ENCODE results near the gene SARNP.
"Not testable (repeated sequence)": the region's sequence is repeated elsewhere in the genome, so short reads cannot be mapped to it uniquely, and the experiment has no call there.

Gene SARNP

DNA sequence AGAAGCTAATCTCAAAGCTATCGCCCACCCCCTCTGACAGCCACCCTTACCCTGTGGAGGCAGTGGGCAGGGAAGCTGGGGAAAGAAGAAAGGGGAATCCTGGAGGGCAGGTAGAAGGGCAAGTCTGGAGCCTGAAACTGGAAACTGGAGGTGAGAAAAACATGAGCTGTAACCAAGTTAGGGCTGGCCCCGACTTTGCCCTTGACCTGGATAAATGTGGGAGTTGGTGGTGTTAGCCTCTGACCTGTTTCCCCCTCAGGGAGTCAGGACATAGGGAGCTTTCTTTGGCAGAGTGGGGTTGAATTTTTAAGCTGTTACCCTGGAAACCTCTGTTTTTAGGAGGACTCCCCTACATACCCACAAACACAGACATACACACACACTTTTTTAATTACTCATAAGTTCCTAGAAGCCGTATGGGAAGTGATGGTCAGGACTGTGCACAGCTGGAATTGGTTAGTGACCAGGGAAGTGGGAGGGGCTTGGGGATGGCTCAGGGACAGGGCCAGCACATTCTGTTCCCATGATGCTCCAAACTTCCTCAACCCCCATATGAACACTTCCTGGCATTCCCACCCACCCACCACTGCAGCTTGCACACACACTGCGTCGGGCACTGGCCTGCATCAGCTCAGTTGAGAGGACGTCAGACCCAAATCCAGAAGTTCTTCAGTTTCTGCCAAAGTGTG is 30.2 kb upstream of the SARNP start:
- Histone ChIP-seq H3K36me3 (ENCODE audit: control insufficient read depth, insufficient read depth, low read length) (no peaks in the 10 kb centered on the region), H3K9me3 (ENCODE audit: control insufficient read depth, insufficient read depth, low read length) (no peaks in the 10 kb centered on the region), H3K27me3 (ENCODE audit: control insufficient read depth, insufficient read depth, low read length) (no peaks in the 10 kb centered on the region), H3K4me3 (ENCODE audit: low read depth, low read length) (no peak overlapping the region), H3K9ac (ENCODE audit: low read depth, low read length) (no peak overlapping the region), H3K4me1 (ENCODE audit: control insufficient read depth, insufficient read depth, low read length) (peaks cover 5% of the 10 kb centered on the region)

DNA sequence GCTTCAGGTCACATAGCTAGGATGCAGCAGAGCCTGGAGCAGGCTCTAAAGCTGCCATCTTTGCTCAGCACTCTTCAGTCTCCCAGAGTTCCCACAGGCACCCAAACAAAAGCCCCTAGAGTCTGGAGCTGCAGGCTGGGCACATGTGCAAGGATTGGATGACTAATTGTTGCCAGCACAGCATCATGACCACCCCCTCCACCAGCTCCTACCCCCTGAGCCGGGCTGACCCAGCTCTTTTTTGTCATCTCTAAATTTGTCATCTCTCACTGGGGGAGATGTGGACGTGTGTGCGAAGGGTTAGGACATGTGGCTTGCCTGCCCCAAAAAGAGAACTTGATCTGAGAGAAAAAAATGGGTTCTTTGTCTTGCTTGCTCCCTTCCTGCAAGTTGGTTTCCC is 29.5 kb upstream of the SARNP start:
- H3K36me3 ChIP-seq (ENCODE audit: control insufficient read depth, insufficient read depth, low read length): no peaks in the 10 kb centered on the region
- H3K4me3 ChIP-seq (ENCODE audit: low read depth, low read length): no peak overlapping the region
- no peaks in the 10 kb centered on the region for H3K27me3 ChIP-seq (ENCODE audit: control insufficient read depth, insufficient read depth, low read length)
- no peaks in the 10 kb centered on the region for H3K9me3 ChIP-seq (ENCODE audit: control insufficient read depth, insufficient read depth, low read length)
- H3K9ac ChIP-seq (ENCODE audit: low read depth, low read length): no peak overlapping the region
- H3K4me1 ChIP-seq (ENCODE audit: control insufficient read depth, insufficient read depth, low read length): peaks cover 5% of the 10 kb centered on the region

DNA sequence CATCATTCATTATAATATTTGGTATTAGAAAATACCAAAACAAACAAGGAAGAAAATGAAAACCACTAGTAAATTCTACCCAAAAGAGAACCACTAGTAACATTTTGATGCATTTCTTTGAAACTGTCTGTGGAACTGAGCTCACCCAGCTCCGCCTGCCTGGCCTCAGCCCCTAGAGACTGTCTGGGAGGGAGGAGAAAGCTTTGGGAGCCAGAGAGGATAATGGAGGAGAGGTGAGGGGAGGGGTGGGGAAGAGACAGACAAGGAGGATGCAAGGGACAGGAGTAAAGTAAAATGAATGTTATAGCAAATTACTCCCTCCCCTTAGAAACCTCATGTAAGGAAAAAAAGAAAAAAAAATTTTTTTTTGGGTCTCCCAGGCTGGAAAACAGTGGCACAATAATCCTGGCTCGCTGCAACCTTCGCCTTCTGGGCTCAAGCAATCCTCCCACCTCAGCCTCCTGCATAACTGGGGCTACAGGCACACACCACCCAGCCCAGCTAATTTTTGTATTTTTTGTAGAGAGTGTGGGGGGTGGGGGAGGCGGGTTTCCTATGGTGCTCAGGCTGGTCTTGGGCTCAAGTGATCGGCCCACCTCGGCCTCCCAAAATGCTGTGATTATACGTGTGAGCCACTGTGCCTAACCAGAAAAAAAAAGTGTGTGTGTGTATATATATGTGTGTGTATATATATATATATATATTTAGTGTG is 28.4 kb upstream of the SARNP start:
- Histone ChIP-seq H3K4me1 (ENCODE audit: control insufficient read depth, insufficient read depth, low read length) (peaks cover 5% of the 10 kb centered on the region), H3K4me3 (ENCODE audit: low read depth, low read length) (no peak overlapping the region), H3K9ac (ENCODE audit: low read depth, low read length) (no peak overlapping the region), H3K27me3 (ENCODE audit: control insufficient read depth, insufficient read depth, low read length) (no peaks in the 10 kb centered on the region), H3K9me3 (ENCODE audit: control insufficient read depth, insufficient read depth, low read length) (no peaks in the 10 kb centered on the region), H3K36me3 (ENCODE audit: control insufficient read depth, insufficient read depth, low read length) (no peaks in the 10 kb centered on the region)

DNA sequence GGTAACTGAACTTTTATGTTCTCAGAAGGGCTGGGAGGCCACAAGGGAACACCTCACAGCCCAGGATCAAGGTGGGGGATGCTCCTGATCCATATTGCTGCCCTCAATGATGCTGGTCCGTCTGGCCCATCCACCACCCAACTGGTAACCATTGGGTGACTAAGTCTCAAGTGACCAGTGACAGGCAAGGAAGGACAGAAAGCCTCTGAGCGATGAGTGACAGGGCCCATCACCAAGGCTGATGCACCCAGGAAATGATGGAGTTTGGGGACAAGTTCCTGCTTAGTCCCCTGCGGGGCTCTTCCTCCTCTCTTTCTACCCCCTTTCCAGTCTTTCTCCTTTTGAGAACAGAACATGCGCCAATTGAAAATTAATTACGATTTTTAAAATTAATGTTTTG is 27.8 kb upstream of the SARNP start:
- no peaks in the 10 kb centered on the region for H3K36me3 ChIP-seq (ENCODE audit: control insufficient read depth, insufficient read depth, low read length)
- no peaks in the 10 kb centered on the region for H3K27me3 ChIP-seq (ENCODE audit: control insufficient read depth, insufficient read depth, low read length)
- no peak overlapping the region for H3K9ac ChIP-seq (ENCODE audit: low read depth, low read length)
- H3K4me3 ChIP-seq (ENCODE audit: low read depth, low read length): no peak overlapping the region
- no peaks in the 10 kb centered on the region for H3K9me3 ChIP-seq (ENCODE audit: control insufficient read depth, insufficient read depth, low read length)
- peaks cover 5% of the 10 kb centered on the region for H3K4me1 ChIP-seq (ENCODE audit: control insufficient read depth, insufficient read depth, low read length)

DNA sequence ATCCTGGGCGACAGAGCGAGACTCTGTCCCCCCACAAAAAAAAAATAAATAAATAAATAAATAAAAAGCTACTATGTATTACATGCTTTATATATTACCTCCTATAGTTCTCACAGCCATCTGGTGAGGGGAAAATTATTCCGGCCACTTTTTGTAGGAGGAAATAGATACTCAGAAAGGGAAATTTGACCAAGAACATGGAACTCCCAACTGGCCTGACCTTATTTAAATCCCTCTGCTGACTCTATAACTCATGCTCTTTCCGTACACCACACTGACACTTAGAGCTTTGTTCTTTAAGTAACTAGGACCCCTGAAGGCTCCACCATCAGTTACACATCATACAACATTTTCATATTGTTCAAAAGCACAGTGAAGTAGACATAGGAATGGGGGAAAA is 27.4 kb upstream of the SARNP start:
- Histone ChIP-seq H3K4me3 (ENCODE audit: low read depth, low read length) (no peak overlapping the region), H3K9ac (ENCODE audit: low read depth, low read length) (no peak overlapping the region), H3K27me3 (ENCODE audit: control insufficient read depth, insufficient read depth, low read length) (no peaks in the 10 kb centered on the region), H3K4me1 (ENCODE audit: control insufficient read depth, insufficient read depth, low read length) (peaks cover 5% of the 10 kb centered on the region), H3K36me3 (ENCODE audit: control insufficient read depth, insufficient read depth, low read length) (no peaks in the 10 kb centered on the region), H3K9me3 (ENCODE audit: control insufficient read depth, insufficient read depth, low read length) (no peaks in the 10 kb centered on the region)

DNA sequence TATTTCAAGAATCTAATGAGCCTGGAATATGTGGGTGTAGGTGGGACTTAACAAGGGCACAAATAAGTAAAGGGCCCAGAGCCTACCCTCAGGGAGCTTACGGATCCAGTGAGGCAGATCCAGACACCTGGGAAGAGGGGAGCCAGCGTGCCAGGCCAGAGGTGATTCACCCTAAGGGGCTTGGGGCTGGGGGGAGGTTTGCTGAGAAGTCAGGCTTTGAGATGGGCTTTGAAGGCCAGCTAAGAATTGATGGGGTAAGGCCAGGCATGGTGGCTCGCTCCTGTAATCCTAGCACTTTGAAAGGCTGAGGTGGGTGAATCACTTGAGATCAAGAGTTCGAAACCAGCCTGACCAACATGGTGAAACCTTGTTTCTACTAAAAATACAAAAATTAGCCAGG is 25.9 kb upstream of the SARNP start:
- Histone ChIP-seq H3K27me3 (ENCODE audit: control insufficient read depth, insufficient read depth, low read length) (no peaks in the 10 kb centered on the region), H3K36me3 (ENCODE audit: control insufficient read depth, insufficient read depth, low read length) (no peaks in the 10 kb centered on the region), H3K4me3 (ENCODE audit: low read depth, low read length) (no peak overlapping the region), H3K4me1 (ENCODE audit: control insufficient read depth, insufficient read depth, low read length) (peaks cover 5% of the 10 kb centered on the region), H3K9me3 (ENCODE audit: control insufficient read depth, insufficient read depth, low read length) (no peaks in the 10 kb centered on the region), H3K9ac (ENCODE audit: low read depth, low read length) (no peak overlapping the region)

DNA sequence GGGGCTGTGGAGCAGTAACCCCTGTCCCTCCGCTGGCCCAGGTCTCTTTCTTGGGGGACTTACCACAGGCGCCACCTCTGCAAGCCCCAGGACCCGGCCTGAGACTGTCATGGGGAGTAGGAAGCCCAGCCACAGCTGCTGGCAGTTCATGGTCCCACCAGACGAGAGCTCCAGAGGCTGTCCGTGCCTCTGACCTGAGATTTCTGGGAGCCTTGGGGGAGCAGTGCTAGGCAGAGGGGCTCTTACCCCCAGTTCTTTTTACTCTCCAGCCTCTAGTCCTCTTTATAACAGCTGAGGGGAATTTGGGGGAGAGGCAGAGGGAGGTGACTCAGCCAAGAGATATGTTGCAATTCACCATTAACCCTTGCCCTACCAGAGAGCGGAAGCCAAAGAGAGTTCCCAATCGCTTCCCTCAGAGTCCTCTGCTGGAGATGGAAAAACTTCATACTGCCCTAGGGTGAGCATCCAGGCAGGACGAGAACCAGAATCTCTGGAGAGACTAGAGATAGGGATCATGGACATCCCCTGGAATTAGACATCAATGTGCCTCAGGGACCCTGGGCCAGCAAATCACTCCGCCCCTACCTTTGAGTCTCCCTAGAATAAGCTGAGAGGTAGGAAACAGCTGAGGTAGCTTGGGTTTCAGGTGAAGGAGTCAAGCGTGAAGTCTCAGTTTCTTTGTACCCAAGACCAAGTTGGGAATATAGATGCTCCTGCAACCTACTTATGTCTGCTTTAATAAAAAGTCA is 25.3 kb upstream of the SARNP start, which contains the start of gene MMP19:
Gene MMP19, minus strand, starts transcription at position 256 of the 749 bp plus-strand sequence. Its CDS starts 106 bp downstream, at position 150.
- Histone ChIP-seq H3K27me3 (ENCODE audit: control insufficient read depth, insufficient read depth, low read length) (no peaks in the 10 kb centered on the region), H3K9ac (ENCODE audit: low read depth, low read length) (no peak within 1 kb of the TSS), H3K36me3 (ENCODE audit: control insufficient read depth, insufficient read depth, low read length) (no peaks in the 10 kb centered on the region), H3K4me3 (ENCODE audit: low read depth, low read length) (peak within 1 kb of the TSS; percentile 23), H3K9me3 (ENCODE audit: control insufficient read depth, insufficient read depth, low read length) (no peaks in the 10 kb centered on the region), H3K4me1 (ENCODE audit: control insufficient read depth, insufficient read depth, low read length) (peaks cover 5% of the 10 kb centered on the region)

DNA sequence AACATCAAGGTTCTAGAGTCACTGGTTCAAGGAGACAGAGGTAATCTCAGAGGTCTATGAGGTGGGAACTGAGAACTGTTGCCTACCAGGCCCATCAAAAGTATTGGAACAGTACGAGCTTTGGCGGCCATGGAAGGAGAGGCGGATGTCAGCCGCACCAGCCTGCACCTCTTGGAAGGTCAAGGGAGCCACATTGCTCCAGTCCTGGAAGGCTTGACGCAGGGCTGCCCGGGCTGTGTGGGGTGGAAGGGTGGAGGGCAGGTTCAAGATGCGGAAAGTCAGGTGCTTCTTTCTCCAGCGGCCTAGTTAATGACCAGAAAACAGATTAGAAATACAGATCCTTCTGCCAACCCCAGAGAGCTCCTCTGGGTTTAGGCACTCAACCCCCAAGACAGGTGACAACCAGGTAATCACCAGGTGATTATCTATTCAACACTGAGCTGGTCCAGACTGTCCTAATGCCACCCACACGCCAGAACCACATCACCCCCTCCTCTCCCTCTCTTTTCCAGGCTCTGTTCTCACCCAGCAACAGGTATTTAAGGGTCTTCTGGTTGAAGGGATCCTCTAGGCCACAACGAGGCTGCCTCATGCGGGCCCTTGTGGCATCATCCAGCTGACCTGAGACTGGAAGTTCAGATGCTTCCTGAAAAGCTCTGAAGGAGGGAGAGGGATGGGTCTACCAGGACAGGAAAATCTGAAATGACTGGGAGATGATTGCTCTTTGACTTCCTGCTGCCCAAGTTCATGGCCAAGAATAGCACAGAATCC is 23.2 kb upstream of the SARNP start:
- H3K9me3 ChIP-seq (ENCODE audit: control insufficient read depth, insufficient read depth, low read length): no peaks in the 10 kb centered on the region
- no peaks in the 10 kb centered on the region for H3K36me3 ChIP-seq (ENCODE audit: control insufficient read depth, insufficient read depth, low read length)
- H3K4me1 ChIP-seq (ENCODE audit: control insufficient read depth, insufficient read depth, low read length): peaks cover 5% of the 10 kb centered on the region
- H3K27me3 ChIP-seq (ENCODE audit: control insufficient read depth, insufficient read depth, low read length): no peaks in the 10 kb centered on the region
- H3K4me3 ChIP-seq (ENCODE audit: low read depth, low read length): no peak overlapping the region
- no peak overlapping the region for H3K9ac ChIP-seq (ENCODE audit: low read depth, low read length)

DNA sequence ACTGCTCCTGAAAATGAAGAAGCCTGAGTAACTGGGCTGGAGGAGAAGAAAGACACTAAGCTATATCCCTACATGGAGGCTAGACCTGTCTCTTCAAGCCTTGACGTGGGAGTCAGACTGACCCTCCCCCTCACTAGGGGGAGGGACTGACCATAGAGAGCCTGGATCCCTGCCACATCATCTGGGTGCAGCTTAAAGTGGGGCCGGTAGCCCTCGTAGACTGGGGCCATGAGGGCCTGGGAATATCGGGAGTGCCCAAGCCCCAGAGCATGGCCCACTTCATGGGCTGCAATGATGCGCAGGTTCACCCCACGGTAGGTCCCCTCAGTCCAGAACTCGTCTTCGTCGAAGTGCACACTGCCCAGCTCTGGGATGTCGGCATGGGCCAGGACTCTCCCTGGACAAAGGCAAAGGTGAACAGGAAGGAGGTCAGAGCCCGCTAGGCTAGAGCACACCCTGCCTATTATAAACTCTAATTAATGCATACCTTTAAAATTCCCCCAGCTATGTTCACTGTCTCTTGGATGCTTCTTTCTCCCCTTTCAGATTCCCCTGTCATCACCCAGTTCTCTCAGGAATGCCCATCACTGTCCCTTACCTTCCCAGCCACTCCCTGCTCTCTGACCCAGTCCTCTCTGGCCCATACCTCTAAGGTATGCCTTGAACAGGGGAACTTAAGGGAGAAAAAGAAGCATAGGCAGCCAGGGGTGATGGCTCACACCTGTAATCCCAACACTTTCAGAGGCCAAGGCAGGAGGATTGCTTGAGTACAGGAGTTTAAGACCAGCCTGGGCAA is 22.0 kb upstream of the SARNP start:
- Histone ChIP-seq H3K9ac (ENCODE audit: low read depth, low read length) (no peak overlapping the region), H3K36me3 (ENCODE audit: control insufficient read depth, insufficient read depth, low read length) (no peaks in the 10 kb centered on the region), H3K9me3 (ENCODE audit: control insufficient read depth, insufficient read depth, low read length) (no peaks in the 10 kb centered on the region), H3K27me3 (ENCODE audit: control insufficient read depth, insufficient read depth, low read length) (no peaks in the 10 kb centered on the region), H3K4me1 (ENCODE audit: control insufficient read depth, insufficient read depth, low read length) (peaks cover 5% of the 10 kb centered on the region), H3K4me3 (ENCODE audit: low read depth, low read length) (no peak overlapping the region)

DNA sequence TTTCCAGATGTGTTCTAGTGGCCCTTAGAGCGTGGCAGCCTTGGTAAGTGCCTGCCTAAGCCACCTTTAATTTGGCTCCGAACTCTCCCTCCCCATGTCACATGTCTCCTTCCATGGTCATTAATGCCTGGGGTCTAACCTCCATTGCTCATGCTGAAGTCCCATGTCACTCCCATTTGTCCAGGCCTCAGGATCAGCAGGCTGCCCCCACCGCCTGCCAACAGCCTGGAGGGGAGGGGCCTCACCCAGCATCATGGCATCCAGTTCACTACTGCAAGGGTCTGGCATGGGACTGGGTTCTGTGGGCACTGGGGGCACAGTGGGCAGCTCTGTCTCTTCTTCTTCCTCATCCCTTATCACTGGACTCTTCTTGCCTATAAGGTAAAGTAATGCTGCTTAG is 20.8 kb upstream of the SARNP start:
- H3K27me3 ChIP-seq (ENCODE audit: control insufficient read depth, insufficient read depth, low read length): no peaks in the 10 kb centered on the region
- no peak overlapping the region for H3K9ac ChIP-seq (ENCODE audit: low read depth, low read length)
- no peaks in the 10 kb centered on the region for H3K36me3 ChIP-seq (ENCODE audit: control insufficient read depth, insufficient read depth, low read length)
- H3K4me1 ChIP-seq (ENCODE audit: control insufficient read depth, insufficient read depth, low read length): peaks cover 5% of the 10 kb centered on the region
- H3K9me3 ChIP-seq (ENCODE audit: control insufficient read depth, insufficient read depth, low read length): no peaks in the 10 kb centered on the region
- no peak overlapping the region for H3K4me3 ChIP-seq (ENCODE audit: low read depth, low read length)

DNA sequence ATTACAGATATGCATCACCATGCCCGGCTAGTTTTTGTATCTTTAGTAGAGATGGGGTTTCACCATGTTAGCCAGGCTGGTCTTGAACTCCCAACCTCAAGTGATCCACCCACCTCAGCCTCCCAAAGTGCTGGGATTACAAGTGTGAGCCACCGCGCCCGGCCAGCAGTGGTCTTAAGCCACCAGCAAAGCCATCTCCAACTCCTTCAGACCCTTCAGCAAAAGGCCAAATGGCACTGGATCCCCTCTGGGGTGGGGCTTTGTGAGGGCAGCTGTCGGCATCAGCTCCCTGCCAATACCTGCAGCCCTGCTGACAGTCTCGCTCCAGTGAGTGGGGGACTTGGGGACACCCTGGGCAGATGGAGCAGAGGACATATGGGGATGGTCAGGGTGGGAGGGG is 16.9 kb upstream of the SARNP start:
- not testable (repeated sequence) for H3K9ac ChIP-seq (ENCODE audit: low read depth, low read length); H3K4me1 ChIP-seq (ENCODE audit: control insufficient read depth, insufficient read depth, low read length); H3K27me3 ChIP-seq (ENCODE audit: control insufficient read depth, insufficient read depth, low read length); H3K4me3 ChIP-seq (ENCODE audit: low read depth, low read length); H3K9me3 ChIP-seq (ENCODE audit: control insufficient read depth, insufficient read depth, low read length); H3K36me3 ChIP-seq (ENCODE audit: control insufficient read depth, insufficient read depth, low read length)

All from iPS-15b (cell line).